ENCODE results near the gene ERCC6L2. TPM values are rescaled to one million over a fixed set of nuclear protein-coding genes. Genes with fewer than 3 reads are reported as not detected.

ERCC6L2 gene
- total RNA-seq, 2 donors from 2014 or later, result 37.7 to 44.2 TPM

GRCh38 chr9:95980262-95981125, 105.0 kb downstream of the ERCC6L2 start:
- Histone ChIP-seq H3K9ac (ENCODE audit: extremely low read depth, low read length, poor library complexity, severe bottlenecking) (no peak overlapping the region), H3K9me3 (ENCODE audit: control insufficient read depth, low read length) (no peaks in the 10 kb centered on the region), H3K27ac (ENCODE audit: low read depth, low read length) (no peak overlapping the region), H3K4me1 (ENCODE audit: control insufficient read depth, insufficient read depth, low read length) (no peaks in the 10 kb centered on the region), H3K27me3 (ENCODE audit: control insufficient read depth, insufficient read depth, low read length, poor library complexity, severe bottlenecking) (no peaks in the 10 kb centered on the region), H3K36me3 (ENCODE audit: control insufficient read depth, insufficient read depth, low read length) (peaks cover 28% of the 10 kb centered on the region), H3K4me3 (ENCODE audit: low read length) (no peak overlapping the region)
- no peak for TF ChIP-seq CTCF (conservative IDR thresholded peaks at IDR 0.05)
- 95 to 96% methylated on average over 4 to 8 of the region's 8 CpGs for WGBS, 2 experiments (ENCODE audit: insufficient coverage in 1 of 2, insufficient read length in 1 of 2)
- Mint-ChIP-seq H3K27me3 (ENCODE audit: insufficient read depth) (no peaks in the 10 kb centered on the region), H3K4me1 (no peaks in the 10 kb centered on the region), H3K36me3 (ENCODE audit: low read depth) (peaks cover 15% of the 10 kb centered on the region), H3K9me3 (no peaks in the 10 kb centered on the region), H3K27ac (no peak overlapping the region), H3K4me3 (no peak overlapping the region)
- no peak for DNase-seq

GRCh38 chr9:95981761-95982390, 106.4 kb downstream of the ERCC6L2 start:
- Histone ChIP-seq H3K4me1 (ENCODE audit: control insufficient read depth, insufficient read depth, low read length) (no peaks in the 10 kb centered on the region), H3K36me3 (ENCODE audit: control insufficient read depth, insufficient read depth, low read length) (peaks cover 42% of the 10 kb centered on the region), H3K27me3 (ENCODE audit: control insufficient read depth, insufficient read depth, low read length, poor library complexity, severe bottlenecking) (no peaks in the 10 kb centered on the region), H3K9ac (ENCODE audit: extremely low read depth, low read length, poor library complexity, severe bottlenecking) (no peak overlapping the region), H3K27ac (ENCODE audit: low read depth, low read length) (no peak overlapping the region), H3K4me3 (ENCODE audit: low read length) (no peak overlapping the region), H3K9me3 (ENCODE audit: control insufficient read depth, low read length) (peaks cover 12% of the 10 kb centered on the region)
- H3K36me3 Mint-ChIP-seq (ENCODE audit: low read depth), result peaks cover 29% of the 10 kb centered on the region
- TF ChIP-seq CTCF (conservative IDR thresholded peaks at IDR 0.05), result no peak
- H3K4me1 Mint-ChIP-seq, result no peaks in the 10 kb centered on the region
- H3K27me3 Mint-ChIP-seq (ENCODE audit: insufficient read depth), result no peaks in the 10 kb centered on the region
- H3K9me3 Mint-ChIP-seq, result peaks cover 5% of the 10 kb centered on the region
- no peak overlapping the region for H3K4me3 Mint-ChIP-seq
- DNase-seq, result no peak
- no peak overlapping the region for H3K27ac Mint-ChIP-seq
- WGBS, 2 experiments (ENCODE audit: insufficient coverage in 1 of 2, insufficient read length in 1 of 2), result 83% methylated on average over 2 to 5 of the region's 5 CpGs

- Mint-ChIP-seq H3K27ac (no peak overlapping the region), H3K4me3 (no peak overlapping the region), H3K36me3 (ENCODE audit: low read depth) (peaks cover 47% of the 10 kb centered on the region), H3K27me3 (ENCODE audit: insufficient read depth) (no peaks in the 10 kb centered on the region), H3K4me1 (no peaks in the 10 kb centered on the region), H3K9me3 (peaks cover 22% of the 10 kb centered on the region)
- WGBS, 2 experiments (ENCODE audit: insufficient coverage in 1 of 2, insufficient read length in 1 of 2), result 94 to 100% methylated on average over 3 of the region's 3 CpGs
- Histone ChIP-seq H3K36me3 (ENCODE audit: control insufficient read depth, insufficient read depth, low read length) (peaks cover 47% of the 10 kb centered on the region), H3K9ac (ENCODE audit: extremely low read depth, low read length, poor library complexity, severe bottlenecking) (no peak overlapping the region), H3K27ac (ENCODE audit: low read depth, low read length) (no peak overlapping the region), H3K27me3 (ENCODE audit: control insufficient read depth, insufficient read depth, low read length, poor library complexity, severe bottlenecking) (no peaks in the 10 kb centered on the region), H3K4me3 (ENCODE audit: low read length) (no peak overlapping the region), H3K9me3 (ENCODE audit: control insufficient read depth, low read length) (peaks cover 25% of the 10 kb centered on the region), H3K4me1 (ENCODE audit: control insufficient read depth, insufficient read depth, low read length) (no peaks in the 10 kb centered on the region)
- no peak for DNase-seq
- TF ChIP-seq CTCF (conservative IDR thresholded peaks at IDR 0.05), result no peak
These were observed 110.1 kb downstream of the ERCC6L2 start for GRCh38 chr9:95985440-95986055.
